ENCODE data around the gene SLC38A8.

The SLC38A8 gene

GRCh38 chr16:83969771-83970429 is 72.7 kb downstream of the SLC38A8 start:
- Histone ChIP-seq H3K36me3 (ENCODE audit: control insufficient read depth in 5 of 5, insufficient read depth in 5 of 5, low read length in 5 of 5) (peaks cover 0 to 16% (median 13%) of the 10 kb centered on the region in 5 donors), H3K27me3 (ENCODE audit: control insufficient read depth in 5 of 5, insufficient read depth in 4 of 5, low read length in 5 of 5) (peaks cover 0 to 6% (median 0%) of the 10 kb centered on the region in 5 donors), H3K4me3 (ENCODE audit: low read depth in 1 of 5, low read length in 5 of 5) (no peak overlapping the region), H3K4me1 (ENCODE audit: control insufficient read depth in 5 of 5, insufficient read depth in 5 of 5, low read length in 5 of 5) (no peaks in the 10 kb centered on the region), H3K9ac (ENCODE audit: low read length in 5 of 5) (no peak overlapping the region), H3K27ac (ENCODE audit: low read depth, low read length) (no peak overlapping the region), H3K9me3 (ENCODE audit: control insufficient read depth in 5 of 5, low read length in 5 of 5) (no peaks in the 10 kb centered on the region)

- H3K27ac ChIP-seq (ENCODE audit: low read depth, low read length) = no peak overlapping the region
- peaks cover 0 to 21% (median 15%) of the 10 kb centered on the region in 5 donors for H3K36me3 ChIP-seq (ENCODE audit: control insufficient read depth in 5 of 5, insufficient read depth in 5 of 5, low read length in 5 of 5)
- H3K9ac ChIP-seq (ENCODE audit: low read length in 5 of 5) = no peak overlapping the region
- H3K27me3 ChIP-seq (ENCODE audit: control insufficient read depth in 5 of 5, insufficient read depth in 4 of 5, low read length in 5 of 5) = peaks cover 0 to 6% (median 0%) of the 10 kb centered on the region in 5 donors
- no peak overlapping the region for H3K4me3 ChIP-seq (ENCODE audit: low read depth in 1 of 5, low read length in 5 of 5)
- no peaks in the 10 kb centered on the region for H3K9me3 ChIP-seq (ENCODE audit: control insufficient read depth in 5 of 5, low read length in 5 of 5)
- no peaks in the 10 kb centered on the region for H3K4me1 ChIP-seq (ENCODE audit: control insufficient read depth in 5 of 5, insufficient read depth in 5 of 5, low read length in 5 of 5)
These were observed 73.5 kb downstream of the SLC38A8 start for GRCh38 chr16:83968891-83969649.

- peaks cover 0 to 26% (median 21%) of the 10 kb centered on the region in 5 donors for H3K36me3 ChIP-seq (ENCODE audit: control insufficient read depth in 5 of 5, insufficient read depth in 5 of 5, low read length in 5 of 5)
- H3K4me1 ChIP-seq (ENCODE audit: control insufficient read depth in 5 of 5, insufficient read depth in 5 of 5, low read length in 5 of 5) = no peaks in the 10 kb centered on the region
- no peak overlapping the region for H3K27ac ChIP-seq (ENCODE audit: low read depth, low read length)
- no peak overlapping the region for H3K9ac ChIP-seq (ENCODE audit: low read length in 5 of 5)
- H3K27me3 ChIP-seq (ENCODE audit: control insufficient read depth in 5 of 5, insufficient read depth in 4 of 5, low read length in 5 of 5) = peaks cover 0 to 6% (median 0%) of the 10 kb centered on the region in 5 donors
- no peak overlapping the region for H3K4me3 ChIP-seq (ENCODE audit: low read depth in 1 of 5, low read length in 5 of 5)
- no peaks in the 10 kb centered on the region for H3K9me3 ChIP-seq (ENCODE audit: control insufficient read depth in 5 of 5, low read length in 5 of 5)
These were observed 74.2 kb downstream of the SLC38A8 start for GRCh38 chr16:83968306-83968851.

GRCh38 chr16:83967838-83968305 is 74.7 kb downstream of the SLC38A8 start, which contains the start of gene NECAB2:
Gene NECAB2 (plus strand): TSS chr16:83968244. CDS start chr16:83968649, 405 bp downstream.
- no peak within 1 kb of the TSS for H3K27ac ChIP-seq (ENCODE audit: low read depth, low read length)
- H3K4me3 ChIP-seq (ENCODE audit: low read depth in 1 of 5, low read length in 5 of 5) = no peak within 1 kb of the TSS
- H3K9ac ChIP-seq (ENCODE audit: low read length in 5 of 5) = no peak within 1 kb of the TSS

GRCh38 chr16:83967091-83967490 is 75.5 kb downstream of the SLC38A8 start:
- H3K9me3 ChIP-seq (ENCODE audit: control insufficient read depth in 5 of 5, low read length in 5 of 5) = no peaks in the 10 kb centered on the region
- no peaks in the 10 kb centered on the region for H3K4me1 ChIP-seq (ENCODE audit: control insufficient read depth in 5 of 5, insufficient read depth in 5 of 5, low read length in 5 of 5)
- peaks cover 0 to 6% (median 0%) of the 10 kb centered on the region in 5 donors for H3K27me3 ChIP-seq (ENCODE audit: control insufficient read depth in 5 of 5, insufficient read depth in 4 of 5, low read length in 5 of 5)
- H3K27ac ChIP-seq (ENCODE audit: low read depth, low read length) = no peak overlapping the region
- no peak overlapping the region for H3K4me3 ChIP-seq (ENCODE audit: low read depth in 1 of 5, low read length in 5 of 5)
- H3K36me3 ChIP-seq (ENCODE audit: control insufficient read depth in 5 of 5, insufficient read depth in 5 of 5, low read length in 5 of 5) = peaks cover 0 to 37% (median 31%) of the 10 kb centered on the region in 5 donors
- H3K9ac ChIP-seq (ENCODE audit: low read length in 5 of 5) = no peak overlapping the region

More at GRCh38 chr16:83967838-83968305, 74.7 kb downstream of the SLC38A8 start, which contains the start of gene NECAB2:
- Histone ChIP-seq H3K4me1 (ENCODE audit: control insufficient read depth in 5 of 5, insufficient read depth in 5 of 5, low read length in 5 of 5) (no peaks in the 10 kb centered on the region), H3K27me3 (ENCODE audit: control insufficient read depth in 5 of 5, insufficient read depth in 4 of 5, low read length in 5 of 5) (peaks cover 0 to 6% (median 0%) of the 10 kb centered on the region in 5 donors), H3K36me3 (ENCODE audit: control insufficient read depth in 5 of 5, insufficient read depth in 5 of 5, low read length in 5 of 5) (peaks cover 0 to 31% (median 26%) of the 10 kb centered on the region in 5 donors), H3K9me3 (ENCODE audit: control insufficient read depth in 5 of 5, low read length in 5 of 5) (no peaks in the 10 kb centered on the region)

GRCh38 chr16:83966153-83966696 is 76.4 kb downstream of the SLC38A8 start:
- peaks cover 0 to 45% (median 36%) of the 10 kb centered on the region in 5 donors for H3K36me3 ChIP-seq (ENCODE audit: control insufficient read depth in 5 of 5, insufficient read depth in 5 of 5, low read length in 5 of 5)
- H3K27me3 ChIP-seq (ENCODE audit: control insufficient read depth in 5 of 5, insufficient read depth in 4 of 5, low read length in 5 of 5) = peaks cover 0 to 6% (median 0%) of the 10 kb centered on the region in 5 donors
- H3K27ac ChIP-seq (ENCODE audit: low read depth, low read length) = no peak overlapping the region
- no peaks in the 10 kb centered on the region for H3K9me3 ChIP-seq (ENCODE audit: control insufficient read depth in 5 of 5, low read length in 5 of 5)
- no peak overlapping the region for H3K4me3 ChIP-seq (ENCODE audit: low read depth in 1 of 5, low read length in 5 of 5)
- H3K4me1 ChIP-seq (ENCODE audit: control insufficient read depth in 5 of 5, insufficient read depth in 5 of 5, low read length in 5 of 5) = no peaks in the 10 kb centered on the region
- H3K9ac ChIP-seq (ENCODE audit: low read length in 5 of 5) = no peak overlapping the region

- no peaks in the 10 kb centered on the region for H3K9me3 ChIP-seq (ENCODE audit: control insufficient read depth in 5 of 5, low read length in 5 of 5)
- no peaks in the 10 kb centered on the region for H3K4me1 ChIP-seq (ENCODE audit: control insufficient read depth in 5 of 5, insufficient read depth in 5 of 5, low read length in 5 of 5)
- peaks cover 0 to 6% (median 0%) of the 10 kb centered on the region in 5 donors for H3K27me3 ChIP-seq (ENCODE audit: control insufficient read depth in 5 of 5, insufficient read depth in 4 of 5, low read length in 5 of 5)
- H3K27ac ChIP-seq (ENCODE audit: low read depth, low read length) = no peak overlapping the region
- no peak overlapping the region for H3K9ac ChIP-seq (ENCODE audit: low read length in 5 of 5)
- no peak overlapping the region for H3K4me3 ChIP-seq (ENCODE audit: low read depth in 1 of 5, low read length in 5 of 5)
- peaks cover 0 to 51% (median 42%) of the 10 kb centered on the region in 5 donors for H3K36me3 ChIP-seq (ENCODE audit: control insufficient read depth in 5 of 5, insufficient read depth in 5 of 5, low read length in 5 of 5)
These were observed 77.0 kb downstream of the SLC38A8 start for GRCh38 chr16:83965444-83966152.

- peaks cover 0 to 3% (median 0%) of the 10 kb centered on the region in 5 donors for H3K27me3 ChIP-seq (ENCODE audit: control insufficient read depth in 5 of 5, insufficient read depth in 4 of 5, low read length in 5 of 5)
- H3K4me3 ChIP-seq (ENCODE audit: low read depth in 1 of 5, low read length in 5 of 5) = no peak overlapping the region
- H3K4me1 ChIP-seq (ENCODE audit: control insufficient read depth in 5 of 5, insufficient read depth in 5 of 5, low read length in 5 of 5) = peaks cover 0 to 7% (median 4%) of the 10 kb centered on the region in 5 donors
- no peak overlapping the region for H3K27ac ChIP-seq (ENCODE audit: low read depth, low read length)
- H3K9ac ChIP-seq (ENCODE audit: low read length in 5 of 5) = no peak overlapping the region
- no peaks in the 10 kb centered on the region for H3K9me3 ChIP-seq (ENCODE audit: control insufficient read depth in 5 of 5, low read length in 5 of 5)
- peaks cover 0 to 58% (median 49%) of the 10 kb centered on the region in 5 donors for H3K36me3 ChIP-seq (ENCODE audit: control insufficient read depth in 5 of 5, insufficient read depth in 5 of 5, low read length in 5 of 5)
These were observed 77.7 kb downstream of the SLC38A8 start for GRCh38 chr16:83964684-83965443.

Measured in subcutaneous abdominal adipose tissue (tissue), 5 donors.